HG03108 (cell line): Measurements from ENCODE around the gene CD209.

Experiments
- ATAC-seq: cut with Tn5 transposase; IDR thresholded peaks from one replicate; pipeline ENCODE4 v1.9.1; 2021; ENCODE audit warnings: moderate library complexity; ENCODE audit not compliant: unreplicated experiment

Gene CD209

DNA sequence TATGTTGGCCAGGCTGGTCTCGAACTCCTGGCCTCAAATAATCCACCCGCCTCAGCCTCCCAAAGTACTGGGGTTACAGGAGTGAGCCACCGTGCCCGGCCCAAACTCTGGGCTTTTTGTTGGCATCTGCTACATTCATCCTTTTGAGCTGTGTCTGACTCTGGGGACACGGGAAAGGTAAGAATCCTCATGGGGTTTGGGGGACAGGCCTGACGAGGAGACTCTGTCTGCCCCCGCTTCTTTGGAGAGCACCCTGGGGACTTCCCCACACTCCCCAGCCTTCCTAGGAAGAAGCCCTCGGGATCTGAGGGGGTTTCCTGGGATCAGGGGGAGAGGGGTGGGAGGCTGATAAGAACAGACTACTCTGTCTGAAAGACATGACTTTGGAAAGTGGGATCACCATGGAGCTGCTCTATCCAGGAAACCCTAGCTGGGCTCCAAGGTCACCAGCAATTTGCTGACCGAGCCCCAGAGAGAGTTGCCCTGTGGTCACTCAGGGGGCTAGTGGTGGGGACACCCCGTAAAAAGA lies 37.3 kb downstream of the CD209 start:
- no peak for ATAC-seq

DNA sequence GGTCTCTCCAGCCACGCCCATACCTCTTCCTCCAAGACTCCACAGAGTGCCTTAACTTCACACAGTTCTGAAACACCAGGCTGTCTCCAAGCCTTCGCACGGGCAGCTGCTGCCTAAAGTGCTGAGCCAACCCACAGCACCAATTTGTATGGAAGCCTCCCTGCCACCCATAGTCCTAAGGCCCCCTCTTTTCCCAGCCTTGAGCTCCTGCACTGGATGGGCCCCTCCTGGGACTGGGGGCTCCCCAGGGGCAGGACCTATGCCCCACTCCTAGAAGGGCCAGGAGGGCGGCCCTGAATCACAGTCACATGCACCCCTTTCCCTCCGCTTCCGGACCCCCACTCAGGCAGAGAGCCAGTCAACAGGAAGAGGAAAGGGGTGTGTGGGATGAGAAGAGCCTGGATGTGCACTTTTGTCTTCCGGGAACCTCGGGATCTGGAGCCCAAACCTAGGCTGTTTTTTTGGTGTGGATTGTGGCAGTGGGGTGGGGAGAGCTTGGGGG lies 40.3 kb downstream of the CD209 start:
- no peak for ATAC-seq

DNA sequence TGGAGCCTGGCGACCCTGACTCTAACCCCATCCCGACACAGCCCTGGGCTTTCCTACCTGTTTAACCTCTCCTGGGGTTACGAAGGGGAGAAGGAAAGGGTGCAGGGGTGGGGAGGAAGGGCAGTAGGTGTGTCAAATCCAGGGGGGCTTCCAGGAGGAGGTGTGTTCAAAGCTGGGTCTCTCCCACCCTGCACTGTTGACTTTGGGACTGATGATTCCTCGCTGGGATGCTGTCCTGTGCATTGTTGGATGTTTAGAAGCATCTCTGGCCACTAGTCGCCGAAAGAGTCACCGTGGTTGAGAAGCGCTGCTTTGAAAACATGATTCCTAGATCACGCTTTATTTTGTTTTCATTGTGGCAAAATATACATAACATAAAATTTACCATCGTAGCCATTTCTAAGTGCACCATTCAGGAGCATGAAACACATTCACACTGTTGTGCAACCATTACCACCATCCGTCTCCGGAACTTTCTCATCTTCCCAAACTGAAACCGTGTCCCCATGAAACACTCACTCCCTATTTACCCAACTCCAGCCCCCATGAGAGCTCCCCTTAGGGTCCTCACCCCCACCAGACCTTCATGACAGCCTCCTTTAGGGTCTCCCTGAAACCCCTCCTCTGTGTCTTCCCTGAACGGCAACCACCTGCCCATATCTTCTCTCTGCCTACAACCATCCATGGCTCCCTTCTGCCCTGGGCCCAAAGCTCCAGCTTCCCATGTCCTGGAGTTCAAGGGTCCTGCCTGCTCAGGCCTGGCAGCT lies 41.0 kb downstream of the CD209 start:
- ATAC-seq = no peak

DNA sequence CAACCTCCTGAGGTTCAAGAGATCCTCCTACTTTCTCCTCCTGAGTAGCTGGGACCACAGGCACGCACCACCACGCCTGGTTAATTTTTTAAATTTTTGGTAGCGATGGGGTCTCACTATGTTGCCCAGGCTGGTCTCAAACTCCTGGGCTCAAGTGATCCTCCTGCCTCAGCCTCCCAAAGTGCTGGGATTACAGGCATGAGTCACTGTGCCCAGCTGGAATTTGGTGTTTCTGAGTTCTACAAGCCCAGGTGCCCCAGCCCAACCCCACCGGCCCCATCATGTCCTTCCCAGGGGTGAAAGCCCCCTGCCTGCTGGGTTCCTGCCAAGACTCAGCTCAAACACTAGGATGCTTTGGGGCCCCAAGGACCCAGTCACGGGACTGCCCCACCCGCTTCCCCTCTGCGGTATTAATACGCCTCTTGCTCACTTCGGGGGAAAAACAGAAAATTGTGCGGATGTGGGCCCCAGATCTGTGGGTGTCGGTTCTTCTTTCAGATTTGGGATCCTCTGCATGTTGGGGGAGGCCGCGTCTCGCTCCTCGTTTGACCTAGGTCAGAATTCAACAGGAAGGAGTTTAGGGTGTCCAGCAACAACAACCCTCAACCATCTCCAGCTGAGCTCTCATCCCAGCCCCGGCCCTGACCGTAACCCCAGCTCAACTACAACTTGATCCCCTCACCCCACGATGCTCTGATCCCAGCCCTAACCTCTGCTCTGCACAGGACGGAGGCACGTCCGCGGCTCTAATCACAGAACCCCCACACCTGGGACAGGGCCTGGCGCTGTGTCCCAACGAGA lies 41.7 kb downstream of the CD209 start:
- peak; percentile 40 for ATAC-seq

DNA sequence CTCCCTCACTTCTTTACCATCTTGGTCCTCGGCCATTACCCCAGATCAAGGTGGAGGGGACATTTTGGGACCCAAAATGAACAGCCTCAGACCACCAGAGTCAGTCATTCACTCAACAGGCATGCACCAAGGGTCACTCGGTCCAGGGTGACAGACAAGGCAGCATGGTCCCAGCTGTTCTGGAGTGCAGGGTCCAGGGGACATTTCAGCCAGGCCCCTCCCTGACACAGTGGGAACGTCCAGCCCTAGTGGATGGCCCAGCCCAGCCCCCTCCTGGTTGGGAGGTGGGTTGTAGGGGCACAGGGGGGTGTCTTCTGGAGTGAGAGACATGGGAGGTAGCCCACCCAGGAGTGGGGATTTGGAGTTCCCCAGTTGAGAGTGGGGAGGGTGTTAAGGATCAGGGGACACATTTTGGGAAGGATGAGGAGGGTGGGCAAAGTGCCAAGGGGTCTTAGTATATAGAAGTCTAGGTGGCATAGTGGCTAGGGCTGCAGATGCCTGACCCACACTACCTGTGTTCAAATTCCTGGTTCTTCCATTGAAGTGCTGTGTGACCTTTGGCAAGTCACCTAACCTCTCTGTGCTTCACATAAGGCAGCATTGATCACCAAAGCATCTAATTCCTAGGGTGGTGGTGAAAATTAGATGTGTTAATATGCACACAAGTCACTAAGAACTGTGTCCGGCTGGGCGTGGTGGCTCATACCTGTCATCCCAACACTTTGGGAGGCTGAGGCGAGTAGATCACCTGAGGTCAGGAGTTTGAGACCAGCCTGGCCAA lies 42.9 kb downstream of the CD209 start:
- no peak for ATAC-seq

DNA sequence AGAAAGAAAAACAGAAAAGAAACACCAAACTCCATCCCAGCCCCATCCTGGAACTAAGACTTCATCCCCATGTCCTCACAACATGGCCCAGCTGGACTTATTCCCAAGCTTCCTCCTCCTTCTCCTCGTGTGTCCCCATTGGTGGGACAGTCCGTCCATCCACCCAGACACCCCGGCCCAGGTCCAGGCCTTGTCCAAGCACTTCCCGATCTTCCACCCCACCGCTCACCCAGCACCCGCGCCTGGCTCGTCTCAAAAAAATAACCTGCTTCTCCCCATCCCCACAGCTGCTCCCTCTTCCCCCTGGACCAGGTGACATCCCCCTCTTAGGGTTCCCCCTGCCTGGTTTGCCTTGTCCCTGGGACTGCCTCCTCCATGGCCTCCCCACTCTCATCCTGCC lies 44.0 kb downstream of the CD209 start:
- no peak for ATAC-seq

DNA sequence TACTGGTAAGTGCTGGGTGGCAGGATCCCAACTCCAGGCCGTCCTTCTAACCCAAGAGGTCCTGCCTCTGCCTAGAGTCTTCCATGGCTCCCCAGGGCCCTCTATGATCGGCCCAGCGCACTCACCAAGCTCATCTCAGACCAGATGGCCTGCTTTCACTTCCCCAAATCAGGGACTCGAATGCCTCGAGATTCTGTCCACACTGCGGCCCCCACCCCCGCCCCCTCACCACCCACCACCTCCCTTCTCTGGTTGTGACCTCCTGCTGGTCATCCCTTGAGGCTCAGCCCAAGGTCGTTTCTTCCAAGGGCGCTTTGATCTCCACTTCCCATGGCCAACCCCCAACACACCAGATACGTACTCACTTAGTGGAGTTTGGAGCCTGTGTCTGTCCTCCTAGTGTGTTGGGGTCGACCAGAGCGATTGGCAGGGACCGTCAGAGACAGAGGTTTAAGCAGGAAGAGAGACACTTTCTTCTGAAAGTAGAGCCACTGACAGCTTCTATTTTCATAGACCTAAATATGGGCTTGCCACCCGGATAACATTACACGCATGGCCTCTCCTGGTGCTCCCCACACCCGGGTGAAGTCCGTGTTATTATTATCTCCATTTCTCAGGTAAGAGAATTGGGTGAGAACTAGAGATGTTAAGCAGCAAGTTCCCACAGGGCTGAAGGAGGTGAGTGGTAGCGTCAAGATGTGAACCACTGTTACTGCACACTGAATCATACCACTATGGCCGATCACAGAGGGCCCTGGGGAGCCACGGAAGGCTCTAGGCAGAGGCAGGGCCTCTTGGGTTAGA lies 45.5 kb downstream of the CD209 start, which contains the start of gene FCER2:
Gene FCER2 (minus strand): TSS at position 478 of the 804 bp plus-strand sequence. CDS start 2,371 bp downstream, outside the sequence.
- peak; percentile 39 for ATAC-seq

DNA sequence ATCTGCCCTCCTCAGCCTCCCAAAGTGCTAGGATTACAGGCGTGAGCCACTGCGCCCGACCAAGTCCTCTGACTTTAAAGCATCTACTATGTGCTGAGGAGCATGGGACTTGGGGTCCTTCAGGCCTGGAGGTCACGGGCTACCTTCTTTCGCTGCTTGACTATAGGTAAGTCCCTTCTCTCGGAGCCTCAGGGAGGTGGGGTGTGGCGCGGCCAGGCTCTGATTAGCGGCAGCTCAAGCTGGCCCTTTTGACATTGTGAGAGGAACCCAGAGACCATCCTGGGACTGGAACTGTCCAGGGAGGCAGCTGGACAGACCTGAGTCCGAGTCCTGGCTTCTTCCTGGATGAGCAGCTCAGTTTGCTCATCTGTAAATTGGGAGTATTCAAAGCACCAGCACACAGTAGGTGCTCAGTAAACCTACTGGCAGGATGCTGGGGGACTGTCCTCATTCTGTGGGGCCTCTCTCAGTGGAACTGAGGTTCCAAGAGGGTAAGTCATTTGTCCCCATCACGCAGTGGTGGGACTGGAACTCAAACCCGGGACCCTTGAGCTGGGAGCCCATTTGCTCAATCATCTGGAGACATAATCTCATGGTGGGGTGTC lies 46.2 kb downstream of the CD209 start:
- no peak for ATAC-seq

DNA sequence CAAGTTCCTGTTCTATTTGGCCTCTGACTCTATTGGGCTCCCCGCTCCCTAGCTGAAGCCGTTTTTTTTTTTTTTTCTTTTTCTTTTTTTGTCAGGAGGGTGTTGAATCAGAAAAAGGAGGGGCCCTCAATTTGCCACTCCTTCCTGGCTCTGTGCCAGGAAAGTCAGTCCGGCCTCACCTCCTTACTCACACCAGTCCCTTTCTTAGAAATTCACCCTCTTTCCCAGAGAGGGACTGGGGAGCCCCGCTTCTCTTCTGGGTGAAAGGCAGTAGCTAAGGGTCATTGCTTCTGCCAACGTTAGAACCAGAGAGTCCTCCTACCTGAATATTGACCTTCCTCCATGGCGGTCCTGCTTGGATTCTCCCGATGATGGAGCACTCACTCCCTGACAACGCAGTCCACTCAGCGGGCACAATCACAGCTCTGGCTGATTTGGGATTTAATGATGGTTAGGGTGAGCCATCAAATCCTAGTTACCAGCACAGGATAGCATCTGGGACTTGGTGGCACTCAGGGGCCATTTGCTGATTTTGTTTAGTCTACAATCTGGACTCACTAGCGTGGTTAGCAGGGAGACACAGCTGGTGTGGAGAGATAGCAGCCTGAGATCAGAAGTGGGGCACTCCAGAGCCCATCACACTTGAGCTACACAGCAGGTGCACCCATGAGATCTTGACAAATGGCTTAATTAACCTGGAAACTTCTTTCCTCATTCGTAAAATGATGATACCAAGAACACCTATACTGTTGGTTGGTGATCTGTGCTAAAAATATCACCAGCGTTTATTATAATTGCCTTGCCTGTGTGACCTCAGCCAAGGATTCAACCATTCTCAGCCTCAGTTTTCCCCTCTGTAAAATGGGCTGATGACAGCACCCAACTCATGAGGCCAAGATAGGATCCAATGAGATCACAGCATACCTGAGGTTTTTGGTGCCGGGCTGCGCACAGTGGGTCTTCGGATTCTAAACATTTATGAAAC lies 47.6 kb downstream of the CD209 start:
- ATAC-seq = no peak

DNA sequence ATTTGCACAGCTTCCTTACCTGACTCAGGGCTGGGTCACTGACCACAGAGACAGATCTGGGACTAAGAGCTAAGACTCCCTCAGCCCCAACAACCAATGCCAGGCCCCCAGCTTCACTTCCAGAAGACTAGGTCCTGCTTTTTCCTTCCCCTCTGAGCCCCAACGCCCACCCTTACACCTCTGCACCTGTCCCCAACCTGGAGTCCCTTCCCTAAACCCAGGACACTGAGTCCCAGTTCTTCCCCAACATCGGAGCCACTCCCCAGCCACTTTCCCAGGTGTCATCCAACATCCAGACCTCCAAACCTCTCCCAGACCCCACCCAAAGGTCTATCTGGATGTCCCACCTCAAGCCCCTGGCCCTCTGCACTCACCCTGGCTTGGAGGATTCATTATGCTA lies 48.3 kb downstream of the CD209 start:
- no peak for ATAC-seq

DNA sequence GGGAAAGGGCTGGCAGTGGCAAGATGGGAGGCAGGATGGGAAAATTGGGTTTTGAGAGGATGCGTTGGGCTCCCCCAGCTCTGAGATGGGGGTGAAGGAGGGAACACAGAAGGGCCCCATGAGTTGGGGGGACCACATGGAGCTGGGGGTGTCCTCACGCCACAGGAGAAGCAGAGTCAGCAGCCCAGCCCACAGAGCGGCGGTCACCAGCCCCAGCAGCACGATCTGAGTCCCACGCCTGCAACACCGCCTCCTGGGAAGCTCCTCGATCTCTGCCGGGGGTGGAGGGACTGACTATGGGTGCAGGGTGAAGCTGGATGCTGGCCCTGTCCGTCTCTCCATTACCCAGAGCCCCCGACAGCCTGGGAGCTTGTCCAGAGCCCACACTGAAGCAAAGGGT lies 48.8 kb downstream of the CD209 start:
- ATAC-seq = no peak

DNA sequence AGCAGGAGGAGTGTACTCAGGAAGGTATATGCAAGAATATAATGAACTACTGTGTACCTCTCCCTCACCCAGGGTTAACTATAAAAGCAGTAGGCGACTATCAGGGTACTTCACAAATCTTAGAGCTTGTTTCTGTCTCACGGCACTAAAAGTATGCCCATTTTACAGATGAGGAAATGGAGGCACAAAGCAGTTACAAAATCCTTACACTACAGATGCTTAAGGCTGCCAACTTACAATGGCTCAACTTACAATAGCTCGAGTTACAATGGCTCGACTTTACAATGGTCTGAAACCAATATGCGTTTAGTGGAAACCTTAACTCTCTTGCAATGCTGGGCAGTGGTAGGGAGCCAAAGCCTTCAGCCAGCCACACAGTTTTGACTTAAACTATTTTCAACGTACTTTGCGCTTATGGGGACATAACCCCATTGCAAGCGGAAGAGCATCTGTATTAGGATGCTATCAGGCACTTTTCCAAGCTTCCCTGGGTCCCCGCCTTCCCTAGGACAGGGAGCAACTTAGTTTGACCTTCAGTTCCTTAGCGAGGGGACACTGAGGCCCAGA lies 49.5 kb downstream of the CD209 start:
- no peak for ATAC-seq

DNA sequence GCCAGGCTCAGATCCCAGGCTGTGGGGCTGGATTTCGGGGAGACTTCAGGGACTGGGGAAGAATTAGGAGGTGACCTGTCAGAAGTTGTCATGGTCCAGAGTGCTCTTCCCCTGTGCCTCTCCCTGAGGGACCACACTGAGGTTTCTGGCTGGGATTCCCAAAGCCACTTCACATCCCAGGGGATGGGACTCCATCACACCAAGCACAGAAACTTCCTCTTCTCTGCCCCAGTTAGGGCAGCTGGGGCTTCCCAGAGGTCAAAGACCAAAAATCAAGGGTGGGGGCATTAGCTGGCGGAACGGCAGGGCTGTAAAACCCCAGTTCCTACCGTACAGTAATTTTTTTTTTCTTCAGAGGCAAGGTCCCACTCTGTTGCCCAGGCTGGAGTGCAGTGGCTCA lies 52.8 kb downstream of the CD209 start:
- no peak for ATAC-seq

DNA sequence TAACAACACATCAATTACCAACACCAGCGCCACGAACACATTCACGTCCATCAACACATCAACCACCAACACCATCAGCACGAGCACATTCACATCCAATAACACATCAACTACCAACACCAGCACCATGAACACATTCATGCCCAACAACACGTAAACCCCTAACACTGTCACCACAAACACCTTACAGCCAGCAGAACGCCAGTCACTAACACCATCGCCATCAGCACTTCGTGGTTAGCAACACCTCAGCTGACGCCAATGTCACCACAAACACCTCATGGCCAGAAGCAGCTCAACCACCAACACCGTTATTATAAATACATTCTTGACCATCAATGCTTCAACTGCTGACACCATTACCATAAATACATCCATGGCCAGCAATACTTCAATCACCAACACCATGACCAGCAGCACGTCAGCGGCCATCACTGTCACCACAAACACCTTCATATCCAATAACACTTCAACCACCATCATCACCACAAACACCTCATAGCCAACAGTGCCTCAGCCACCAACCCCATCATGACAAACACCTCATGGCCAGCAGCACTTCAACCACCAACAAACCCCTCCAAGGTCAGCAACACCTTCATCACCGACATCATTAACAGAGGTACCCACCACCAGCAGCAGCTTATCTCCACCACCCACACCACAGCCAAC lies 54.8 kb downstream of the CD209 start:
- no peak for ATAC-seq

DNA sequence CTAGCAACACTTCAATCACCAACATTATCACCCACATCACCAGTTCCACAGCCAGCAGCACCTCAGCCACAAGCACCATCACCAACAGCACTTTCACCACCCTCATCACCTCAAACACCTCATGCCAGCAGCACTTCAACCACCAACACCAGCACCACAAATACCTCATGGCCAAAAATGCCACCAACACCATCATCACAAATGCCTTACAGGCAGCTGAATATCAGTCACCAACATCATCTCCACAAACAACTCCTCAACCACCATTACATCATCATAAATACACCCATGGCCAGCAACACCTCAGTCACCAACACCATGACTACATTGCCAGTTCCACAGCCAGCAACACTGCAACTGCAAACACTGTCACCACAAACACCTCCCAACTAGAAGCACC lies 55.8 kb downstream of the CD209 start:
- no peak for ATAC-seq

DNA sequence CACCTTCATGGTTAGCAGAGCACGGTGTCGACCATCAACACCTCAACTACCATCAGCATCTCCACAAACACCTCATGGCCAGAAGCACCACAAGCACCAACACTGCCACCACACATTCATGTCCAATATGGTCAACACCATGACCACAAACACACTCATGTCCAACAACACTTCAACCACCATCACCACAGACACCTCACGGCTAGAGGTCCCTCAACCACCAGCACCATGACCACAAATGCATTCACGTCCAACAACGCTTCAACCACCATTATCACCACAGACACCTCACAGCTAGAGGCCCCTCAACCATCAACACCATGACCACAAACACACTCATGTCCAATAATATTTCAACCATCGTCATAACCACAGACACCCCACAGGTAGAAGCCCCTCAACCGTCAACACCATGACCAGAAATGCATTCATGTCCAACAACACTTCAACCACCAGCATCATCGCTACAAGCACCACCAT lies 56.5 kb downstream of the CD209 start:
- ATAC-seq = no peak
